Raji (cell line): Measurements from ENCODE around the gene SP7.

ENCODE experiments used
- POLR2A ChIP-seq: IDR thresholded peaks from 2 replicates; pipeline ENCODE4 v1.6.1; 2011; ENCODE audit warnings: low read depth, low read length, control low read depth; ENCODE audit not compliant: insufficient read depth

Gene SP7

DNA sequence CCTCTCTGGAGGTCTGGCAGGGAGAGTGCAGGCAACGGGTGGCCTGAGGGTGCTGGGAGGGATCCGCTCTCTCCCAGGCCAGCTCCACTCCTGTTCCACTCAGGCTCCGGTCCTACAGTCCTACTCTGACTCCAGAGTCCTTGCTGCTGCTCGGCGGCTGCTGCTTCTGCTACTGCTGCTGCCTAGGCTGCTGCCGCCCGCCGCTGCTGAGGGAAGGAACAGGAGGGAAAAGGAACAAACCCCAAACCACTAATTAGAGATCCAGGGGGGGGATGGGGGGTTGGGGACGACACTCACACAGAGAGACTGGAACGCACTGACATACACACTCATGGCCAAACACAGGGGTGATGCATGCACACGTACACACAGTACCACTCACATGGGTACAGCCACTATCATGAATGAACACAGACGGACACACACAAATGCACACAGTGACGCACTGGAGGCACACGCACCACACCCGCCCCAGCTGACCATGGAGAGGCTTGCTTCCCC is at the start of gene SP7:
Gene SP7 (minus strand): TSS at position 174 of the 501 bp plus-strand sequence. CDS start 708 bp downstream, outside the sequence.
- TF ChIP-seq POLR2A, result no peak

DNA sequence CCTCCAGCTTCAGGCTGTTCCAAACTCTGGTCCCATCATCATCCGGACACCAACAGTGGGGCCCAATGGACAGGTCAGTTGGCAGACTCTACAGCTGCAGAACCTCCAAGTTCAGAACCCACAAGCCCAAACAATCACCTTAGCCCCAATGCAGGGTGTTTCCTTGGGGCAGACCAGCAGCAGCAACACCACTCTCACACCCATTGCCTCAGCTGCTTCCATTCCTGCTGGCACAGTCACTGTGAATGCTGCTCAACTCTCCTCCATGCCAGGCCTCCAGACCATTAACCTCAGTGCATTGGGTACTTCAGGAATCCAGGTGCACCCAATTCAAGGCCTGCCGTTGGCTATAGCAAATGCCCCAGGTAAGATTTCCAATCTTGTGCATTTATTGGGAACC is 47.1 kb upstream of the SP7 start:
- no peak for TF ChIP-seq POLR2A

DNA sequence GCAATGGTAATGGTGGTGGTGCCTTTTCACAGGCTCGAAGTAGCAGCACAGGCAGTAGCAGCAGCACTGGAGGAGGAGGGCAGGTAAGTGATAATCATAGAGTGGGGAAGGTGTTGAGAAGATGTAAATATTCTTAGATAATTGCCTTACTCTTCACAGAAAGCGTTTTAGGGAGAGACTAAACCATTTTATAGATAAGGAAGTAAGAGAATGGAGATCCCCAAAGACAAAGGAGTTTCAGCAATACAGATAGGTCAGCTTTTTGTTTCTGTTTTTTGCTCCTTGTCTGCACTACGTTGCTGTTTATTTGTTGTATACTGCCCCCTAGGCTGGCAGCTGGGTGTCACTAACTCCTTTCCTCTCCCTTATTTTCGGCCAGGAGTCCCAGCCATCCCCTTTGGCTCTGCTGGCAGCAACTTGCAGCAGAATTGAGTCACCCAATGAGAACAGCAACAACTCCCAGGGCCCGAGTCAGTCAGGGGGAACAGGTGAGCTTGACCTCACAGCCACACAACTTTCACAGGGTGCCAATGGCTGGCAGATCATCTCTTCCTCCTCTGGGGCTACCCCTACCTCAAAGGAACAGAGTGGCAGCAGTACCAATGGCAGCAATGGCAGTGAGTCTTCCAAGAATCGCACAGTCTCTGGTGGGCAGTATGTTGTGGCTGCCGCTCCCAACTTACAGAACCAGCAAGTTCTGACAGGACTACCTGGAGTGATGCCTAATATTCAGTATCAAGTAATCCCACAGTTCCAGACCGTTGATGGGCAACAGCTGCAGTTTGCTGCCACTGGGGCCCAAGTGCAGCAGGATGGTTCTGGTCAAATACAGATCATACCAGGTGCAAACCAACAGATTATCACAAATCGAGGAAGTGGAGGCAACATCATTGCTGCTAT is 45.8 kb upstream of the SP7 start:
- TF ChIP-seq POLR2A, result no peak

DNA sequence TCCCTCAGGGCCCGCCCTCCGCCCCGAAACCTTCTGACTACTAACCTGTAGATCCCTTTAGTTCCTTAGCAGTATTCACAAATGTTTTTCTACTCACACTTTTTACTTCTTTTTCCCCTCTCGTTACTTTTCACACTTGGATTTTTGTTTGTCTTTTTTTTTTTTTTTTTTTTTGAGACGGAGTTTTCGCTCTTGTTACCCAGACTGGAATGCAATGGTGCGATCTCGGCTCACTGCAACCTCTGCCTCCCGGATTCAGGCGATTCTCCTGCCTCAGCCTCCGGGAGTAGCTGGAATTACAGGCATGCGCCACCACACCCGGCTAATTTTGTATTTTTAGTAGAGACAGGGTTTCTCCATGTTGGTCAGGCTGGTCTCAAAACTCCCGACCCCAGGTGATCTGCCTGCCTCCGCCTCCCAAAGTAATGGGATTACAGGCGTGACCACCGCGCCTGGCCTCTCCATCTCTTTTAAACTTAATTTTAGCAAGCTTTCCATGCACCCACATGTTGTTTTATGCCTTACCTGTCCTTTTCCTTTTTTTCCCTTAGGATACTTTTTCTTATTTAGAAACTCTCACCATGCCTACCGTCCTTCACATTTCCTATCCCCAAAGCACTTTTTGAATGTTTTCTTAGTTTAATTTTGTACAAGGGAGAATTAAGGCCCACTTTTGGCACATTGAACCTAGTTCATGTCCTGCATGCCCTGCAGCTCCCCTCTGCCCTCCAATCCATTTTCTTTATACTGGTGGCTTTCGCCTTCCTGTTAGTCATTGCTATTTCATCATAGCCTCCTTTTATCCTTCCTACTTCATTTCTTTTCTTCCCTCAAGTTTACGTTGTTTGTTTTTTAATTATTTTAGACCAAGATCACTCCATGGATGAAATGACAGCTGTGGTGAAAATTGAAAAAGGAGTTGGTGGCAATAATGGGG is 44.9 kb upstream of the SP7 start:
- no peak for TF ChIP-seq POLR2A

DNA sequence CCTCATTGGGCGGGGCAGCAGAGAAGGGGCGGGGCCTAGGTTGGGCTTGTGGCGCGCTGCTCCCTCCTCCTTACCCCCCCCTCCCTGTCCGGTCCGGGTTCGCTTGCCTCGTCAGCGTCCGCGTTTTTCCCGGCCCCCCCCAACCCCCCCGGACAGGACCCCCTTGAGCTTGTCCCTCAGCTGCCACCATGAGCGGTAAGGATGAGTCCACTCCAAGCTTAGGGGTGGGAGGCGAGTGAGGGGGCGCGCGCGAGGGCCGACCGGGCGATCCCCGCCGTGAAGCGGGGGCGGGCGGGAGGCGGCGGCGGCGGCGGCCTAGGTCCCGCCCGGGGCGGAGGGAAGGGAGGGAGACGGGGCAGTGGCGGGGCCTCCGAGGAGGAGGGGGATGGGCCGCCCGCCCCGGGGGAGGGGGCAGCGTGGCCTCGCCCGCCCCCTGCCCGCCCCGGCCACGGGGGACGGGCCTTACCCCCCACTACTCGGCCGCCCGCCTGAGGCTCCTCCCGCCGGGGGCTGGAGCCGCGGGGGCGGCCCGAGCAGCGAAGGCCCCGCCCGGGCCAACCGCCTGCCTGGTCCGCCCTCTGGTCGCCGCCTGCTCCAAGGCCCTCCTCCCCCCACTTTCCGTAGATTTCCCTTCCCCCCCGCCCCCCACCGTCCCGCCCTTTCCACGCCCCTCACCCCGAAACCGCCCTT is 44.1 kb upstream of the SP7 start, which contains the start of gene SP1:
Gene SP1 (plus strand): TSS at position 73 of the 690 bp plus-strand sequence. CDS start 116 bp downstream, at position 189.
- TF ChIP-seq POLR2A, result peak; percentile 54

DNA sequence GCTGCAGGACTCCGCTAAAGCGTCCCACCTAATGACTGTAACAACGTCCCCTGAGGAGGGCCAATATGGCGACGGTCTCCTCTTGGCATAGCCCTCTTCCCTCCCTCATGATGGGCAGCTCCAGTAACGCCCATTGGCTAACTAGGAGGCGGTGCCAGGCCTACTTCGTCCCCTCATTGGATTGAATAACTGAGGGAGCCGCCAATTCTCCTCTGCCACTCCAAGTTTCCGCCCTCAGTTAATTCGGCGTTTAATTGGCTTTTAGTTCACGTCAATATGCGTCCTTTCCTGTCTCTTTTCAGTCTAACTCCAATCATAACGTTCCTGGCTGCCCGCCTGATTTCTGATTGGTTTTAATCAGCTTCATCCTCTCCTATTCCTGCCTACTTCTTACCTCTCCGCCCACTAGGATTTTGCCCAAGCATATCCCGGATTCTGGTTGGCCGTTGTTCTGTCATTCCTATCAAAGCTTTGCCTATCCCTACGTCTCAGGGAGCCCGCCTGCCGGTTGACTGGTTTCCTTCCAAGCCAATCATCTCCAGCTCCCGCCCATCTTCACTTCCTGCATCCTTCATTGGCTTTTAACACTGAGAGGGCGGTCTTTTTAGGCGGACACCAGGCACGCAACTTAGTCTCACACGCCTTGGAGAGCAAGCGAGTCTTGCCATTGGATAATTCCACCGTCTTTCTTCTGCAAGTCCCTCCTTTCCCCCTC is 43.4 kb upstream of the SP7 start:
- TF ChIP-seq POLR2A, result peak; percentile 97

DNA sequence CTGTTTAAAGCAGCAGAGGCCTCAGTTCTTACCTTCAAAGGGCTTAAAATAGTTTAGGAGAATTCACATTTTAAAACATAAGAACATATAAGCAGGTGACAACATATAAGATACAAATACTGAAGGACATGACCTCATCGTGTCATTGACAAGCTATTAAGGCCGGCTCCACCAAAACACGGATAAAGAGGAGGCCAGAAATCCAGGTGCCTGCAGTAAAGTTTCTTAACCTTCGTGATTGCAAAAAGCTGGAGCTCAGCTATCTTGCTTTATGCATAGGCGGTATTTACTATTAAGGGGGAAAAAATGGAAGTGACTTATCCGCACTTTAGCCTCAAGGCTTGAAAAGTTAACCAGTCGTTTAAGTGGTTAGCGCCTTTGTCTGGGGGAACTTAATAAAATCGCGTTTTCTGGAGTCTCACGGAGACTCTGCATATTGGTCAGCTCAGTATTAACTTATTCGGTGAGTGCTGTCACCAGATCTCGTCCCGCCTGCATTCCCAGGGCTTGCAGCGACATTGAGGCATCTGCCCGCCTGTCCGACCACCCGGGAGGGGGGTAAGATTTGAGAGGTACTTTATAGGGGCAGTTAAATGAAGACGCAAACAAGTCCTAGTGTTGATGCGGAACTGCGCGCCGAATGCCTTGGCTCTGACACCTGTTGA is 42.7 kb upstream of the SP7 start:
- no peak for TF ChIP-seq POLR2A

DNA sequence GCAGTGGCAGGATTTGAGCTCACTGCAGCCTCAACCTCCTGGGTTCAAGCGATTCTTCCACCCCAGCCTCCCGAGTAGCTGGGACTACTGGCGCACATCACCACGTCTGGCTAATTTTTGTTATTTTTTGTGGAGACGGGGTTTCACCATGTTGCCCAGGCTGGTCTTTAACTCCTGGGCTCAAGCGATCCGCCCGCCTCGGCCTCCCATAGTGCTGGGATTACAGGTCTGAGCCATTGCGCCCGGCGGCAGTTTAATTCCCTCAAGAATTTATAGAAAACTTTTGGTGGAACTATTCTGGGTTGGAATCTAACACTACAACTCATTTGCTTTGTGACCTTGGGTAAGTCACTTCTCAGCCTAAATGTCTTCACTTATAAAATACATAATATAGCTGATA is 42.1 kb upstream of the SP7 start:
- TF ChIP-seq POLR2A, result no peak

DNA sequence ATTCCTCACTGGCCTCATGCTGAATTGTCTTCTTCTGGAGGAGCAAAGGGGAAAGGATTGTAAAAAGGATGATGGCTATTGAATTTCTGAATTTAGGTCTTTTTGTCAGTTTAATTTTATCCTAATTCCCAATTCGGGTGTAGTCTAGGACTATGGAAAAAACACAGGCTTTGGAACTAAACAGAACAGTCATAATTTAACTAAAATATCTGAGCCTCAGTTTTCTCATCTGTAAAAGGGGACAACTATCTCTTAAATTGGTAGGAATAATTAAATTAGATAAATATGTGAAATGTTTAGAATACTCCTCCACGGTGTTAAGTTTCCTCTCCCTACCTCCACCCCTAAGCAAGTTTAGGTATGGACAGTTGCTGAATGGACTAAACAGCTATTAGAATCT is 40.6 kb upstream of the SP7 start:
- no peak for TF ChIP-seq POLR2A

DNA sequence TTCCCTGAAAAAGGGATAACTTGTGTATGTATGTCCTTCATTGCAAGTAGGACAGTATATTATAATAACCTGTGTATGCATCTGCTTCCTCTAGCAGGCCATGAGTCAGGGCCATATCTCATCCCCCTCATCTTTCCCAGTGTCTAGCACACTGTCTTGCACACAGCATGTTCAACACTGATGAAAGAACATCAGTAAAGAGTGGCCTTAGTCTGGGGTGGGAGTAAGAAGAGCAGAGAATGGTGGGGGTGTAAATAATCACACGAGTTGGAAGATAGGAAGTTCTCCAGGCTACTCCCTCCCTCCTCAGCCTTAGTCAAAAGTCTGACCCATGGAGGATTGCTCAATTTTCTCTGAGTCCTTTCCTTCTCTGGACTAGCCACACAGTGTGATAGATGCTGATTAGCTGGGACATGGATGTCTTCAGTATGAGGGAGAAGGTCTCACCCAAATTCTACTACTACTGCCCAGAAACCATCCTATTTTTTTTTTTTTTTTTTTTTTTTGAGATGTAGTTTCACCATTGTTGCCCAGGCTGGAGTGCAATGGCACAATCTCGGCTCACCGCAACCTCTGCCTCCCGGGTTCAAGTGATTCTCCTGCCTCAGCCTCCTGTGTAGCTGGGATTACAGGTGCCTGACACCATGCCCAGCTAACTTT is 29.2 kb upstream of the SP7 start:
- no peak for TF ChIP-seq POLR2A

DNA sequence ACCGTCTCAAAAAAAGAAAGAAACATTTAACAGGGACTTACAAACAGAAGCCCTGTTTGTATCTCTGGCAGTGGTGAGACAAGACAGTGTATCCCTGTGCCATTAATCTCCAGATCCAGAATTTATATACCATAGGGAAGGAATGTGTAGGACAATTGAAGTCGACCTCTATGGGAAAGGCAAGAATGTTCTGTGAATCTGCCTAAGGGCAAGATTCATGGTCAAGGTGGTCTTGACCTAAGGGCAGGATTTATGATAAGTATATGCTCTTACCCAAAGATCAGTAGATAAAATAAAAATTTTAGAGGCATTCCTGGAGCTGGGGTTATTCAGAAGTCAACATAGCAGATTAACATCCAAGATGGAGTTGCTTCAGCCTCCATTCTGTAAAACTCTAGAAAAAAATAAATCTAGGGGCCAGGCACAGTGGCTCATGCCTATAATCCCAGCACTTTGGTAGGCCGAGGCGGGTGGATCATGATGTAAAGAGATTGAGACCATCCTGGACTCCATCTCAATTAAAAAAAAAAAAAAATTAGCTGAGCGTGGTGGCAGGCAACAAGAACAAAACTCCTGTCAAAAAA is 22.8 kb upstream of the SP7 start:
- TF ChIP-seq POLR2A, result no peak

DNA sequence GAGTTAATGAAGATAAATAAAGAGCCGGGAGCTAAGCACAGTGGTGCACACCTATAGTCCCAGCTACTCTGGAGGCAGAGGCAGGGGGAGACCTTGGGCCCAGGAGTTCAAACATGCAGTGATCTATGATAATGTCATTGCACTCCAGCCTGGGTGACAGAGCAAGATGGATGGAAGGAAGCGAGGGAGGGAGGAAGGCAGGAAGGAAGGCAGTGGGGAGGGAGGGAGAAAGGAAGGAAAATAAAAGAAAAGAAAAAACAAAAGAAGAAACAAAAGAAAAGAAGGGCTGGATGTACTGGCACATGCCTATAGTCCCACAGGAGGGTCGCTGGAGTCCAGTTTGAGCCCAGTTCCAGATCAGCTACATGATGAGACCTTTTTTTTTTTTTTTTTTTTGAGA is 19.0 kb upstream of the SP7 start:
- no peak for TF ChIP-seq POLR2A

DNA sequence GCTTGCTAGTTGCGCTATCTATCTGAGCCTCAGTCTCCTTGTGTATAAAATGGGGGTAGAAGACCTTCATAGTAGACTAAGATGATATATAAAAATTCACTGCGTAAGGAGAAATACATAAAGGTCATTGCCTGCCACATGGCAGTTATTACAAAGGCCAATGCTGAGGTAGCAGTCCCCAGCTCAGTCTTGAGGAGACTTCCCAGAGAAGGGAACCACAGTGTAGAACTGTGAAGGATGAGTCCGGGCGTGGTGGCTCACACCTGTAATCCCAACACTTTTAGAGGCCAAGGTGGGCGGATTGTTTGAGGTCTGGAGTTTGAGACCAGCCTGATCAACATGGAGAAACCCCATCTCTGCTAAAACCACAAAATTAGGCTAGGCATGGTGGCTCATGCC is 17.1 kb upstream of the SP7 start:
- TF ChIP-seq POLR2A, result no peak
